Caki2 (cell line): Measurements from ENCODE around the gene CP. TPM values are rescaled to one million over a fixed set of nuclear protein-coding genes. Genes with fewer than 3 reads are reported as not detected.
A peak's percentile ranks its signal among the peaks of the same experiment; 100 is the strongest.
"Not testable (repeated sequence)": the region's sequence is repeated elsewhere in the genome, so short reads cannot be mapped to it uniquely, and the experiment has no call there.

Experiments
- DNase-seq: peaks from one replicate; pipeline ENCODE4 v3.0.0-alpha.2; 2015; ENCODE audit warnings: low read depth
- in situ Hi-C: cut with HindIII; loops from 2 replicates; pipeline ENCODE4 v1.10.0; 2016; ENCODE audit warnings: low sequenced_read_pairs, low pct_unique_long_range_greater_than_20kb, mixed read lengths
- total RNA-seq: library from RNA; depleted of rRNA; stranded (reverse); fragments of >200 nt; shearing (Covaris generic); gene quantifications from 2 replicates; pipeline ENCODE4 v1.2.3, GENCODE V29; 2014; ENCODE audit warnings: low replicate concordance

Gene CP
- total RNA-seq, 1 experiment from 2014 or later = 10.9 TPM

DNA sequence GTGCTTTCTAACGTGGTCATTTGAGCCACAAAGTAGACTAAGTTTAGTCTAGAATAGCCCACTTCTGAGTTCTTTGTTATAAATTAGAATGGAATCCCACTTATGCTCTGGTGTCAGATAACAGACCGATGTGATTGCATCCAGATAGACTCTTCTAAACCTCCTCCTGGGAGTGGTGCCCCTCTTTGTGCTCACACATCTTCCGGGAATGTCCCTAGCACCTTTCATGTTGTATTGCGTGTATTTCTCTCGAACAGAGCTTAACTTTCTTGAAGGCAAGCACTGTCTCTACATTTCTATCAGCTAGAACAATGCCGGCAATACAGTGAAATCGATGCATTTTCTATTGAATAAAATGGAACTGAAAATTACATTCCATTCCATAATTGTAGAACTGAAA is 23.0 kb downstream of the CP start:
- in situ Hi-C loops = no loop called here
- no peak for DNase-seq

- in situ Hi-C loops = no loop called here
- no peak for DNase-seq
These were observed 24.0 kb downstream of the CP start for GRCh38 chr3:149197669-149198068.

DNA sequence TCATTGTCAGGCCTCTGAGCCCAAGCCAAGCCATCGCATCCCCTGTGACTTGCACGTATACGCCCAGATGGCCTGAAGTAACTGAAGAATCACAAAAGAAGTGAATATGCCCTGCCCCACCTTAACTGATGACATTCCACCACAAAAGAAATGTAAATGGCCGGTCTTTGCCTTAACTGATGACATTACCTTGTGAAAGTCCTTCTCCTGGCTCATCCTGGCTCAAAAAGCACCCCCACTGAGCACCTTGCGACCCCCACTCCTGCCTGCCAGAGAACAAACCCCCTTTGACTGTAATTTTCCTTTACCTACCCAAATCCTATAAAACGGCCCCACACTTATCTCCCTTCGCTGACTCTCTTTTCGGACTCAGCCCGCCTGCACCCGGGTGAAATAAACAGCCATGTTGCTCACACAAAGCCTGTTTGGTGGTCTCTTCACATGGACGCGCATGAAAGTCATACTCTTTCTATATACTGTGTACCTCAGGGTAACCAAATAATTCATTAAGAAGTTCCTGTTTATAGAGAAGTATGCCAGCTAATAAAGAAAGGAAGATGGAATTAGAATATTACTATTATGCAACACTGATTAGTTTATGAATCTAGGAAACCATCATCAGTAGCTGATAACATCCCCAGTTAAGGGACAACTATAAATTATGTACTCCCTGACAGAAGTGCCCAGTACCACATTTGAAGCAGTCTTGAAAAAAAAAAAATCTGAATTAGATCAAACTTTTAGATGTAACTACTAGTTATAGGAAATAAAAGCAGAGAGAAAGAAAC is 24.6 kb downstream of the CP start:
- in situ Hi-C loops, DNase-seq: not testable (repeated sequence)

DNA sequence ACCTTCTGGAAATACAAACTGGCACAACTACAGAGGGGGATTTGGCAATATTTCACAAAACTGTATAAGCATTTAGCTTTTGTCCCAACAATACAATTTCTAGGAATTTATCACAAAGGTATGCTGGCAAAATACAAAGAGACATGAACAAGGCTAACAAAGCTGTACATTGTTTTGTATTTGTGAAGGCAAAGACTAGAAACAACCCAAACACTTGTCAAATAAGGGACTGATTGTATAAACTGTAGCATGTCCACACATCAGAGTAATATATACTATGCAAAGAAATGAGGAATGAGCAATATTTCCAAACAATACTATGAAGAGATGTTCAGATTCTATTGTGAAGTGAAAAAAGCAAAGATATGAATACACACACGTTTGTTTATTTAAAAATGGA is 26.4 kb downstream of the CP start:
- DNase-seq = no peak

DNA sequence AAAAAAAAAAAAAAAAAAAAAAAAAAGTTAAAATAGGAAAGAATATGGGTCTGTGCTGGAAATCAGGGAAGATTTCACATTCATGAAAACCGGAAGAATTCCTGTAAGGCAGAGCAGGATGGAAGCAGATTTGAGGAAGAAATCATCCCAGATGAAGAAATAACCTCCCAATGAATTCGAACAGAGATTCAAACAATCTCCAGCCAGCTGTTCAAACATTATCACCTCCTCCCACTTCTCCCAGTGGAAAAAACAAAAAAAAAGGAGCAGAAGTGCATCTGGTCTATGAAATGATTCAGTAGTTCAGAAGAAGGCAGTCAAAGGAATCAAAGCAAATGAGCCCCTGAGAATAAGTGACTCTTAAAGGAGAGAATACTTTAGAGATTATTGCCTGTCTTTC is 33.1 kb downstream of the CP start:
- in situ Hi-C loops = no loop called here
- no peak for DNase-seq

More for the DNA sequence above, 26.4 kb downstream of the CP start:
- in situ Hi-C loops = no loop called here

DNA sequence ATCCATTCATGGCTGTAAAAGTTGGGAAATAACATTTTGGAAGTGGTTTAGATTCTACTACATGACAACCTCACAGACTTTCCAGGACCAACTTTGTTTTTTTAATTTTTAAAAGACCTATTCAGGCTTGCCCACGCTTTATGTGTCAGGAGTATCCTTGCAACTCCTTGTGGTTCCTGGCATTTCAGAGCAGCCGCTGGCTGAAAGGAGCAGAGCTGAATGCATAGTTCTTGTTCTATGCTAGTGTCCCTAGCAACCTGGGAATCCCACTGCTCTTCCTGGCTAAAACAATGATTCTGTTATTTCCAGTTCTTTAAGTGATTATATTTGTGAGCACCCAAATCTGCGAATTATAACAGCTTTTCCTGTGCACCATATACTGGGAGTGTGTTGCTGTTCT is 34.9 kb downstream of the CP start:
- no peak for DNase-seq
- in situ Hi-C loops = no loop called here

GRCh38 chr3:149186219-149186618 is 35.4 kb downstream of the CP start:
- DNase-seq = no peak
- in situ Hi-C loops = no loop called here

DNA sequence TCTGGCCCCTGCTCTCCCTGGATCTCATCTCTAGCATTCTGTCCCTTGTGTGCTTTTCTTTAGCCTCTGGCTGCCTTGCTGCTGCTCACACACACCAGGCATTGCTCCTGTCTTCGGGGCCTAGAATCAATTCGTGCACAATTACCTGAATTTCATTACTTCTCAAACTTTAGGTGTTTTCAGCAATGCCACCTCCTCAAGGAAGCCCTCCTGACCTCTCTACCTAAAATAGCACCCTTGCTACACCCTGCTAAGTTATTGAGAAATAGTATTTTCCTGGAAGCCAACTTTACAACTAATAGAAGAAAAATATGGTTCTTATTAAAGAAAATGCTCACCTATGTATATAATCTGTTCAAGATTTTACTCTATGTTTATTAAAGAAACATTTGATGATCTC is 40.4 kb downstream of the CP start:
- no peak for DNase-seq
- in situ Hi-C loops = no loop called here

DNA sequence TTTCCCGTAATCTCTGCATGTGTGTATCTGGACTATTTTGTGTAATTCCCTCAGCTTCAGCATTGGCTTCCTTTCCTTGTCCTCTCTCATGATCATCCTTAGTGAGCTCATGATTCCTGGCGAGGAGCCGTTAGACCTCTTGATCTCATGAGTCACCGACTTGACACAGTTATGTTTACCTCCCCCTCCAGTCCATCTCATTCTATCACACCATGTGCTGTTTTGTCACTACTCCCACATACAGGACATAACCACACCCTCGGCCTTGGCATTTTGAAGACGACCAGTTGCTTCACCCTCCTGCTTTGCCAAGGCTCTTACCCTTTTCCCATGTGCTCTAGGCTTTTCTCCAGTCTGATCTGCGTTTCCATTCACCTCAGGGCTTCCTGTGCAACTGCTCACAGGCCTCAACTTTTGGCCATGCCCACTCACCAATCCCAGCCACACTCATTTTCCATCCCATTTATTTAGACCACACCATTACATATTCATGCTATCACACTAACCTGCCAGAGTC is 41.5 kb downstream of the CP start:
- peak; percentile 98 for DNase-seq
- in situ Hi-C loops = no loop called here

DNA sequence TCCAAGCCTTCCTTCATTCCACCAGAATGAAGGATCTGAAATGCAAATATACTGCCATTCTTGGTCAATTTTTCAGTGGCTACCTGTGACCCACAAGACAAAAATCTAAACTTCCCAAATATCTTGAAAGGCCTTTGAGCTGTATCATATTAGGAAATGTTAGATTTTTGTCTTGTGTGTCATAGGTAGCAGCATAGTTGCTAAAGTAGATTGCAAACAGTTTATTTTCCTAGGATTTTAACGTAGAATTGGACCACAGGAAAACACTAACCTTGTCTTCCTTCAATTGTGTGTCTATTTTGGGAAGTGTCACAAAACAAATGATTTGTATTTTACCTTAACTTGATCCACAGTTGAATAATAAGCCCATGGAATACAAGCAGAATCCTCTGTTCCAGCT is 42.4 kb downstream of the CP start:
- in situ Hi-C loops = no loop called here
- peak; percentile 12 for DNase-seq

DNA sequence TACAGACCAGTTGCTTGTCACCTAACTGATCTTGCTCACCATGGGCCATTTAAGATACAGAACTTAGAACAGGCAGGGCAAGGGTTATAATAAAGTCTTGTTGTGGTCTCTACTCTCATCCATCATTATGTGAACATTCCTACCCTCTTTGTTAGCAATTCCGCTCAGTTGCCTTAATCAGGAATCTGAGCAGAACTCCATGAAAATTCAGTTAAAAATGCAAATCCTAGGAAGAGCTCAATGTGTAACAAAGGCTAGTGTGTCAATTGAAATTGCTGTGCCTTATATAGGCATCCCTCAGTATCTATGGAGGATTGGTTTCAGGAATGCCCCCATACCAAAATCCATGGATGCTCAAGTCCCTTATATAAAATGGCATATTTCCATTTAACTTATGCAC is 44.5 kb downstream of the CP start:
- in situ Hi-C loops = no loop called here

GRCh38 chr3:149174901-149175300 is 46.7 kb downstream of the CP start:
- peak; percentile 75 for DNase-seq

More for the DNA sequence above, 44.5 kb downstream of the CP start:
- no peak for DNase-seq

GRCh38 chr3:149170672-149171071 is 51.0 kb downstream of the CP start:
- no peak for DNase-seq
- in situ Hi-C loops = no loop called here

More at GRCh38 chr3:149174901-149175300, 46.7 kb downstream of the CP start:
- in situ Hi-C loops = no loop called here

GRCh38 chr3:149167898-149168297 is 53.7 kb downstream of the CP start:
- in situ Hi-C loops = no loop called here
- no peak for DNase-seq

DNA sequence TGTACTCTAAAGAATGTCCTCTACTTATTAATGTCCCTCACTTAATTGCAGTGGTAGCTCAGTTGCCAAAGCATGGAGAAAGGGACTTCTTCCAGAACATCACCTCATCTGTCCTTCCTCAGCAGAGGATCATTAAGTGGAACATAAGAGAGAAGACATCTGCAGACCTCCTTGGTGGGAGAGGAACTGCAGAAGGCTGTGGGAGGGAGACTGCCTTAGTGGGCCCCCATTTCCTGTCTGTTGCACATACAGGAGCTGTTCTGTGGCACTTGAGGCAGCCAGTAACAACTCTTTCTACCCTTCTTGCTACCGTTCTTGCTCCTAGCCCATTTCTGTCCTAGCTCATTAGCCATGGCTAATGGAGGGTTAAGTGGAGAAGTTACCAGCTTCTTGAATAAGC is 58.6 kb downstream of the CP start:
- no peak for DNase-seq
- in situ Hi-C loops = no loop called here

- in situ Hi-C loops = no loop called here
- DNase-seq = no peak
These were observed 59.6 kb downstream of the CP start for GRCh38 chr3:149162007-149162406.

DNA sequence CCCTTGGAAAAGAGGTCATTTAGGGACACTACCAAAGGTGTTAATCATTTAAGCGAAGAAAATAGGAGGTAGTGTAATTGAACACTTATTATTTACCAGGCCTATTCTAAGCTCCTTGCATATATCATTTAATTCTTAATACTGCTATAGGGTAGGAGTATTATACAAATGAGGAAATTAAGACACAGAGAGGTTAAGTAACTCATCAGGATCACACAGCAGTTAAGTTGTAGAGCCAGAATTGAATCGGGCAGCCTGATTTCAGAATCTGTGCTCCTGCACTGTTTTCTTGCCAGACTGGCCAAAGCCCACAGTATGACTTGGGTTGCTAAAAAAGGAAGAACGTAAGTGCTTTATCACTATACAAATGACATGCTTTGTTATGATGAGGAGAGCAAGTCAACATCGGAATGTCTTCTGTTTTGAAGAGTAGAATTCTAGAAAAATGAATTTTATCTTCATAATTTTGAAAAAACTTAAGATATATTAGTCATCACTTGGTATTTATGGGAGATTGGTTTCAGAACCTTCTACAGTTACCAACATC is 60.8 kb downstream of the CP start:
- no peak for DNase-seq
- in situ Hi-C loops = no loop called here

GRCh38 chr3:149153402-149153801 is 68.2 kb downstream of the CP start:
- in situ Hi-C loops = no loop called here
- no peak for DNase-seq

GRCh38 chr3:149152420-149152819 is 69.2 kb downstream of the CP start:
- DNase-seq = no peak
- in situ Hi-C loops = no loop called here

DNA sequence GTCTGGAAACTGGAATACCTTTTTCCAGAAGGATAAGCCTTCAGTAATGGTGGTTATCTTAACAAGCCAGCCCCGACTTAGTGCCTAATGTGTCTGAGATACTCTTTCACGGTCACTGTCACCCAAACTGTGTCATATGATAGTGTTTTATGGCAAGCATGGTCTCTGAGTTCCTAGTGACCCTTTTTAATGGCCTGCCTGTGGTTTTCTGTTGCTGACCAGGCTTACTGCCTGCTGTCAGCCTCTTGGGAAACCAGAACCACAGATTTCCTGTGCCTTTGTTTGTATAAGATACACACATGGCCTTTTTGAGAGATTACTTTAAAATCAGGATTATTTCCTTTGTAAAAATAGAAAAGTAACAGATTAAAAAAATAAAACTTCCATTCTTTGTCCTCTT is 69.8 kb downstream of the CP start:
- in situ Hi-C loops = no loop called here
- no peak for DNase-seq
